Measurements from ENCODE around the gene GFPT2. TPM values are rescaled to one million over a fixed set of nuclear protein-coding genes. Genes with fewer than 3 reads are reported as not detected.

The GFPT2 gene
- total and polyA plus RNA-seq, 2 of the 4 experiments (the other 2 are of a cell fraction) = 20.3 to 20.8 TPM

DNA sequence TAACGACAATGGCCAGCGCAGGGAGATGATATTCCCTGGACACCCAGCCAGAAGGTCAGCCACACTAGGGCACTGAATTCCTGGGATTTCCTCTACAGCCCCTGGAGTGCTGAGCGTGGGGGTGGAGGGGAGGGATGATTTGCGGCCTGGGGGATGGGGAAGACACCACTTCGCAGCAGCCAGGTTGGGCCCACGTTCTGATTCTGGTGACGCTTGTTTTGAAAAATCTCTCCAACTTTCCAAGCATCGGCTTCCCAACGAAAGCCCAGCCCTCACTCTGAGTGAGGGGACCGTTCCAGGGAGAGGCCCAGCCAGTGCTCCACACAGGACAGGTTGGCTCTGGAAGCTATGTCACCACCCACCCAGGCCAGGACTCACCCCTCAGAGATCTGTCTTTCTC, 5.4 kb downstream of the GFPT2 start:
- Histone ChIP-seq H3K9ac (ENCODE audit: low read depth, low read length) (no peak overlapping the region), H2AFZ (replicated peaks; ENCODE audit: low read length, poor library complexity) (no peak overlapping the region), H2BK5ac (ENCODE audit: low read depth, low read length, poor library complexity, severe bottlenecking) (no peak overlapping the region), H4K91ac (ENCODE audit: insufficient read depth, low read depth, low read length) (no peak overlapping the region), H3K9me1 (ENCODE audit: insufficient read depth, low read length) (peaks cover 4% of the 10 kb centered on the region; the same call in 1 of the 2 replicates), H2BK120ac (ENCODE audit: low read depth, low read length) (no peak overlapping the region), H3K4me2 (ENCODE audit: low read depth, low read length) (no peak overlapping the region), H3K36me3 (ENCODE audit: control insufficient read depth, insufficient read depth, low read length) (no peaks in the 10 kb centered on the region), H4K8ac (ENCODE audit: low read depth in 2 of 2, low read length in 2 of 2) (no peak overlapping the region), H2BK15ac (ENCODE audit: low read depth, low read length) (no peak overlapping the region), H3K9me3 (ENCODE audit: control insufficient read depth, insufficient read depth, low read length) (no peaks in the 10 kb centered on the region), H2AK5ac (ENCODE audit: low read depth, low read length) (no peak overlapping the region), H3K14ac (replicated peaks; ENCODE audit: low read depth, low read length) (no peak overlapping the region), H2BK20ac (ENCODE audit: low read depth, low read length) (no peak overlapping the region), H3K27ac (ENCODE audit: insufficient read depth, low read length) (no peak overlapping the region), H4K20me1 (ENCODE audit: insufficient read depth, low read length) (peaks cover 7% of the 10 kb centered on the region; the same call in 1 of the 2 replicates), H2AK9ac (replicated peaks; ENCODE audit: low read depth, low read length, poor library complexity) (no peak overlapping the region), H3K79me1 (ENCODE audit: low read depth in 1 of 2, low read length in 2 of 2) (peaks cover 3 to 17% of the 10 kb centered on the region in 2 experiments), H3K27me3 (ENCODE audit: control insufficient read depth, insufficient read depth, low read length) (no peaks in the 10 kb centered on the region), H3K4me1 (ENCODE audit: control insufficient read depth, insufficient read depth, low read length) (peaks cover 7% of the 10 kb centered on the region; the same call in 1 of the 2 replicates), H4K5ac (ENCODE audit: low read depth, low read length) (no peak overlapping the region), H3K4ac (ENCODE audit: low read depth, low read length) (no peak overlapping the region), H3K23ac (ENCODE audit: low read depth, low read length) (no peak overlapping the region), H3K56ac (ENCODE audit: extremely low read depth, insufficient read depth, low read length) (no peak overlapping the region), H3K4me3 (ENCODE audit: insufficient read depth, low read depth, low read length) (no peak overlapping the region), H3K18ac (ENCODE audit: low read depth, low read length) (no peak overlapping the region)
- no peak for ATAC-seq (ENCODE audit: low read depth)
- DNase-seq = no peak
- TF ChIP-seq POLR2A (IDR thresholded peaks at IDR 0.05; ENCODE audit: low read depth, low read length) = no peak
- ChIA-PET POLR2A (ENCODE audit: unreplicated experiment) (no interaction called here), CTCF (no interaction called here)
- intact Hi-C loops (cut with micrococcal nuclease) (no loop called here), in situ Hi-C loops (cut with MboI; ENCODE audit: low sequenced_read_pairs) (no loop called here), dilution Hi-C loops (cut with HindIII; ENCODE audit: low sequenced_read_pairs, unreplicated experiment) (no loop called here)
- WGBS, 2 experiments (ENCODE audit: extremely low coverage in 2 of 2, insufficient read length in 1 of 2) = no CpG with 5 or more reads among the region's 10 CpGs
- BruUV-seq (replicated peaks) = no TSS peak

All from IMR-90 (cell line).